GM10248 (cell line): ENCODE measurements around the gene CAMK1D.
A peak's percentile ranks its signal among the peaks of the same experiment; 100 is the strongest.

Experiments
- CTCF ChIA-PET: fragments of 300-600 bp; sonication (Branson Sonifier 250); formaldehyde crosslinking; extraction: SDS; loops from one replicate; lab custom pipeline; 2021; ENCODE audit warnings: antibody characterized with exemption; lab: Yijun Ruan, JAX
- POLR2A ChIA-PET: fragments of 350-650 bp; sonication (Branson Sonifier 250); formaldehyde crosslinking; extraction: SDS; loops from one replicate; lab custom pipeline; 2020; ENCODE audit warnings: antibody characterized with exemption; lab: Yijun Ruan, JAX
- DNase-seq: peaks from one replicate; pipeline ENCODE4 v3.0.0; 2012; ENCODE audit errors: extremely low spot score
- TF ChIP-seq, protein P1 (sequence below): IDR thresholded peaks from 2 replicates; pipeline ENCODE4 v1.5.1; 2012; ENCODE audit warnings: mild to moderate bottlenecking, low read depth; ENCODE audit errors: extremely low read depth, missing control alignments, control extremely low read depth

CAMK1D gene

DNA sequence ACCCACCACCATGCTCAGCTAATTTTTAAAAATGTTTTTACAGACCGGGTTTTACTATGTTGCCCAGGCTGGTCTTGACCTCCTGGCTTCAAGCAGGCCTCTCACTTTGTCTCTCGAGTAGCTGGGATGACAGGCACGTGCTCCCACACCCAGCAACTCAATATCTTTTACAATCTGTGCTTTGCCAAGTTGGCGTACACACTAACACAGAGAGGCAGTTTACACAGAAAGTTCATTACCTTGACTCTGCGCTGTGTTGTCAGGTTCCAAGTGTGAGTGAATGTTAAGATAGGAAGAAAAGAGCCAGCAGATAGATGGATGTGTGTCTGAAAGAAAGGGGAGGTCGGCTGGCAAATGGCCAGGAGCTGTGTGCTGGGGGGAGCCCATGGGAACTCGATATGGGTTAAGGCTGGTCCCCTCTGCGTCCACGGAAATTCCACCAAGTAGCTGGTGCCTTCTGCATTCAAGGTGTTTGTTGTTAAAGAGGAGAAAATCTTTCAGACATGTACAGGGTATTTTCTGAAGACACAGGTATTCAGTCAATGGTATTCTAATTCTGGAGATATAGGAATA is 299.8 kb downstream of the CAMK1D start:
- TF ChIP-seq, protein P1, sequence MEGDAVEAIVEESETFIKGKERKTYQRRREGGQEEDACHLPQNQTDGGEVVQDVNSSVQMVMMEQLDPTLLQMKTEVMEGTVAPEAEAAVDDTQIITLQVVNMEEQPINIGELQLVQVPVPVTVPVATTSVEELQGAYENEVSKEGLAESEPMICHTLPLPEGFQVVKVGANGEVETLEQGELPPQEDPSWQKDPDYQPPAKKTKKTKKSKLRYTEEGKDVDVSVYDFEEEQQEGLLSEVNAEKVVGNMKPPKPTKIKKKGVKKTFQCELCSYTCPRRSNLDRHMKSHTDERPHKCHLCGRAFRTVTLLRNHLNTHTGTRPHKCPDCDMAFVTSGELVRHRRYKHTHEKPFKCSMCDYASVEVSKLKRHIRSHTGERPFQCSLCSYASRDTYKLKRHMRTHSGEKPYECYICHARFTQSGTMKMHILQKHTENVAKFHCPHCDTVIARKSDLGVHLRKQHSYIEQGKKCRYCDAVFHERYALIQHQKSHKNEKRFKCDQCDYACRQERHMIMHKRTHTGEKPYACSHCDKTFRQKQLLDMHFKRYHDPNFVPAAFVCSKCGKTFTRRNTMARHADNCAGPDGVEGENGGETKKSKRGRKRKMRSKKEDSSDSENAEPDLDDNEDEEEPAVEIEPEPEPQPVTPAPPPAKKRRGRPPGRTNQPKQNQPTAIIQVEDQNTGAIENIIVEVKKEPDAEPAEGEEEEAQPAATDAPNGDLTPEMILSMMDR = no peak
- ChIA-PET CTCF (interaction anchor here (1.0 kb wide), 1 partner anchor 62 kb away, joined by 3 read pairs; no protein-coding TSS in a partner anchor), POLR2A (no interaction called here)
- DNase-seq = no peak

DNA sequence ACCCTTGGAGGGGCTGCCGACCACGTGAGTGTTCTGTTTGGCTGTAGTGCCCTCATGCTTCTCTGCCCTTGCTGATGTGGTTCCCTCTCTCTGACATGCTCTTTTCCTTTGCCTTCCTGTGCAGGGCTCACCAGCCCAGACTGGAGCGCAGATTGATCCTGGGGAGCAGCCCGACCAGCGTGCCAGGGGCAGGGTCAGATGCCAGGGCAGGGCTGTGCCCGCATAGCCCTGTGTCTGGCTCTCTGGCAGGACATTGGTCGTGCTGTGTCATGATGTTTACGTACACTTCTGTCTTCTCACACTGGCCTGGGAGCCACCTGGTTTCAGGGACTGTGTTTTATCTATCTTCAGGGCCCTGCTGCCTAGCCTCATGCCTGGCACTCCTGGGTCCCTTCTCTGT is 300.8 kb downstream of the CAMK1D start:
- no peak for DNase-seq
- TF ChIP-seq, protein P1 = no peak
- CTCF ChIA-PET = interaction anchor here (1.5 kb wide), 1 partner anchor 12 kb away, joined by 3 read pairs; no protein-coding TSS in a partner anchor
- POLR2A ChIA-PET = no interaction called here

DNA sequence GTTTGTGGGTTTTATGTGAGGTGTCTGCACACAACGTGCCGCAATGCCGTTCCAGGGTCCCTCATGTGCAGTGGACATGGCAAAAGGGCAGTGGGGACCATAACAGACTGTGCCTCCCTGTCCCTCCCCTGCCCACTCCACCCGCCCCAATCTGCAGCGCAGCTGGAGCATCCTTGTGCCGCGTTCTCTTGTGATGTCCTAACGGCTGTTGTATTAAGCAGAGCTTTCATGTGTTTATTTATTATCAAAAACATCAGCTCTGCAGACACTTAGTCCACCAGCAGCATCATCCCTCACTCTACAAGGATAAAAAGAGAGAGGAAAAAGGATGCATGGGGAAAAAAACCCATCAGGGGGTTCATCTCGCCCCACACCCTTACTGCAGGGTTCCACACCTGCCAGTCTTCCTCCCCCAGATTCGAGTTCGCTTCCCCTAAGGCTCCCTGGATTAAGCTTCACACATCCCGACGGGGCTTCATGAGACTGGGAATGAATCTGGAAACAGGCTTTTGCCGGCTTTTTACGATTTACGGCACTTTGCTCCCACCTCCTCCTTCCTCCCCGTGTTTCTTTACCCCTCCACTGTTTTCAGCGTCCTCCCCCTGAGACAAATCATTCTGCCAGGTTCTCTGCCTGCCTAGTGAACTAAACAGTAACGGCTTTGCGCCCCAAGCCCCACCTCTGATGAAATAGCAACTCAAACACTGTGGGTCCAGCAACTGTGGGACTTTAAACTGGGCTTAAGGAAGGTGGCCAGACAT is 301.4 kb downstream of the CAMK1D start:
- no peak for DNase-seq
- CTCF ChIA-PET = interaction anchor here (1.5 kb wide), 1 partner anchor 12 kb away, joined by 3 read pairs; no protein-coding TSS in a partner anchor
- TF ChIP-seq, protein P1 = no peak
- POLR2A ChIA-PET = no interaction called here

DNA sequence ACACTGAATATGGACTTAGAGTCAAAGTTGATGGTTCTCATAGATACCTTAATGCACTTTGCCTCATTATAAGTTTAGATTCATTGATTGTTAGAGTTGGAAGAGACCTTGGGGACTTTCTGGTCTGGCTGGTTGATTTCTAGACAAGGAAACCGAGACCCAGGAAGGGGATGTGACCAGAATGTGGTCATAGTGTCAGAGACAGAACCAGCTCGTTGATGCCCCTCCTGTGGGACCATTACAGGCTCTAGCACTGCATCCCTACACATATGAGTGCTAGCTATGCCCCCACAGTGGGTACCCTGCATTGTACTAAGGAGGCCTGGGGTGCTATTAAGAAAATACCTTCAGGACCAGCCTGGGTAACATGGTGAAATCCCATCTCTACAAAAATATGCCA is 306.6 kb downstream of the CAMK1D start:
- POLR2A ChIA-PET = no interaction called here
- CTCF ChIA-PET = interaction anchor here (0.6 to 6.7 kb wide), 53 partner anchors 9 to 503 kb away, joined by 3 to 76 read pairs (median 4); no protein-coding TSS in a partner anchor
- no peak for DNase-seq
- TF ChIP-seq, protein P1 = no peak

DNA sequence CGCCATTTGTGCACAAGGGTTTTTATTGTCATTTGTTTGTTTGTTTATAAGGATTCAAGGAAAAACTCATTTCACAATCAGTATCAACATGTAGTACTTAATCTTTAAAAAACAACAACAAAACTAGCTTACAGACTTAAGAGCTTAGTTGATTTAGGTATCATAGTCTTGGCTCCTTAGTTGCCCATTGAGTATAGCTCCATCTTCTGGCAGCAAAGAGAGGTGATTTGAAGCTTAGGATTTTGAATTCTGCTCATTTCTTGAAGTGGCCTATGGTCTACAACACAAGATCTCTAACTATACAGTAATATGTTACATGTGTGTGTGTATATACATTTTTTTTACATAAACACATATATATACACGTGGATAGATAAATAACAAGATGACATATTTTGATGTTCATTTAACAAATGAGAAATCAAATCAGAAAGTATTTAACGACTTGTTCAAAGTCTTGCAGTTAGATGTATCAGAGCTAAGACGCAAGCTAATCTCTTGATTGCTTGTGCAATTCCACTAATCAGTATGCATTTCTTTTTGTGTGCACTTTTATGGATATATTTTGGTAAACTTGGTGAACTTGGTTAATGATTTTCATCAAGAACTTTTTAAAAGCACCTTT is 307.3 kb downstream of the CAMK1D start:
- TF ChIP-seq, protein P1 = peak; percentile 57
- ChIA-PET CTCF (interaction anchor here (0.6 to 6.7 kb wide), 55 partner anchors 8 to 503 kb away, joined by 3 to 76 read pairs (median 4); no protein-coding TSS in a partner anchor), POLR2A (no interaction called here)
- peak; percentile 75 for DNase-seq

DNA sequence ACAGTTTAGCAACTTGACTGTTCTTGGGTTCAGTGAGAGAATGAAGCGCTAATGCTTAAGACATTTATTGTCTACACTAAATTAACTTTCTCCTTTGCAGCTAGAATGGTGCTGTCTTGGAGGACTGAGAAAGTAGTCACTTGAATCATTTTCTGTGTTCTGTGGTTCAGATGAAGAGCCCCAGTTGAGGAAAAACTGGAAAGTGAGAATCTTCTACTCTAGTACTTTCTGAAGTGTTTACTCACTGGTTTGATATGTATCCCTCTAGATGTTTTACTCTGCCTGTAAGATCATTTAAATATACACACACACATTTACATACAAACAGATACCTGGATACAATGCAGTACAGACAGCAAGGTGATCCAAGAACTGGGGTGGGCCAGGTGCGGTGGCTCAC is 308.1 kb downstream of the CAMK1D start:
- TF ChIP-seq, protein P1 = no peak
- ChIA-PET POLR2A (no interaction called here), CTCF (interaction anchor here (0.7 to 6.7 kb wide), 15 partner anchors 10 to 441 kb away, joined by 3 to 76 read pairs (median 7); no protein-coding TSS in a partner anchor)
- DNase-seq = no peak
